ENCODE measurements around the gene ADPRM. TPM values are rescaled to one million over a fixed set of nuclear protein-coding genes. Genes with fewer than 3 reads are reported as not detected.

Gene ADPRM
- total RNA-seq, 1 experiment from 2014 or later, result 2.4 TPM

- in situ Hi-C loops (cut with HindIII; ENCODE audit: low pct_unique_long_range_greater_than_20kb, low sequenced_read_pairs) (no loop called here), intact Hi-C loops (cut with micrococcal nuclease; ENCODE audit: unreplicated experiment) (no loop called here)
- BruUV-seq (replicated peaks), result no TSS peak
Observed at GRCh38 chr17:10648956-10649355, 48.4 kb upstream of the ADPRM start.

GRCh38 chr17:10649602-10650001, 47.8 kb upstream of the ADPRM start:
- POLR2A ChIA-PET, result no interaction called here
- in situ Hi-C loops (cut with HindIII; ENCODE audit: low pct_unique_long_range_greater_than_20kb, low sequenced_read_pairs) (no loop called here), intact Hi-C loops (cut with micrococcal nuclease; ENCODE audit: unreplicated experiment) (no loop called here)

More at GRCh38 chr17:10648956-10649355, 48.4 kb upstream of the ADPRM start:
- POLR2A ChIA-PET, result no interaction called here
- no peaks in the 10 kb centered on the region for H3K9me3 ChIP-seq (ENCODE audit: control insufficient read depth, insufficient read depth, low read depth, low read length)
- H3K27ac ChIP-seq (ENCODE audit: low read length), result no peak overlapping the region
- TF ChIP-seq REST (IDR thresholded peaks at IDR 0.05; ENCODE audit: insufficient read depth in 1 of 2, low read depth in 2 of 2, low read length in 1 of 2), result no peak
- no peaks in the 10 kb centered on the region for H3K27me3 ChIP-seq (ENCODE audit: control insufficient read depth, insufficient read depth, low read length)
- H3K4me1 ChIP-seq (ENCODE audit: control insufficient read depth, insufficient read depth, low read length), result no peaks in the 10 kb centered on the region
- CTCF ChIA-PET, result no interaction called here
- H3K36me3 ChIP-seq (ENCODE audit: control insufficient read depth, insufficient read depth, low read length), result no peaks in the 10 kb centered on the region
- no peak for ATAC-seq
- H3K4me3 ChIP-seq (ENCODE audit: low read depth in 2 of 2, low read length in 2 of 2), result no peak overlapping the region
- DNase-seq (ENCODE audit: low read depth, low spot score), result no peak

More at GRCh38 chr17:10649602-10650001, 47.8 kb upstream of the ADPRM start:
- CTCF ChIA-PET, result interaction anchor here (0.6 kb wide), 1 partner anchor 50 kb away, joined by 7 read pairs; no protein-coding TSS in a partner anchor
- BruUV-seq (replicated peaks), result no TSS peak
- DNase-seq (ENCODE audit: low read depth, low spot score), result no peak
- Histone ChIP-seq H3K36me3 (ENCODE audit: control insufficient read depth, insufficient read depth, low read length) (no peaks in the 10 kb centered on the region), H3K9me3 (ENCODE audit: control insufficient read depth, insufficient read depth, low read depth, low read length) (no peaks in the 10 kb centered on the region), H3K27ac (ENCODE audit: low read length) (no peak overlapping the region), H3K4me1 (ENCODE audit: control insufficient read depth, insufficient read depth, low read length) (no peaks in the 10 kb centered on the region), H3K27me3 (ENCODE audit: control insufficient read depth, insufficient read depth, low read length) (no peaks in the 10 kb centered on the region), H3K4me3 (ENCODE audit: low read depth in 2 of 2, low read length in 2 of 2) (no peak overlapping the region)
- TF ChIP-seq CTCF (IDR thresholded peaks at IDR 0.05) (no peak), POLR2AphosphoS5 (IDR thresholded peaks at IDR 0.05; ENCODE audit: low read depth, low read length) (no peak), SIN3A (IDR thresholded peaks at IDR 0.05; ENCODE audit: borderline replicate concordance, insufficient read depth, low read depth, low read length) (no peak), REST (IDR thresholded peaks at IDR 0.05; ENCODE audit: insufficient read depth in 1 of 2, low read depth in 2 of 2, low read length in 1 of 2) (no peak), TCF7L2 (IDR thresholded peaks at IDR 0.05; ENCODE audit: low read depth, low read length) (no peak)
- ATAC-seq, result no peak

Measured in Panc1 (cell line).